HG03097 (cell line): ENCODE measurements around the gene MEIOC.
"Not testable (repeated sequence)": the region's sequence is repeated elsewhere in the genome, so short reads cannot be mapped to it uniquely, and the experiment has no call there.

Source experiments
- ATAC-seq: cut with Tn5 transposase; IDR thresholded peaks from one replicate; pipeline ENCODE4 v1.9.1; 2021; ENCODE audit not compliant: unreplicated experiment, low FRiP score

The MEIOC gene

DNA sequence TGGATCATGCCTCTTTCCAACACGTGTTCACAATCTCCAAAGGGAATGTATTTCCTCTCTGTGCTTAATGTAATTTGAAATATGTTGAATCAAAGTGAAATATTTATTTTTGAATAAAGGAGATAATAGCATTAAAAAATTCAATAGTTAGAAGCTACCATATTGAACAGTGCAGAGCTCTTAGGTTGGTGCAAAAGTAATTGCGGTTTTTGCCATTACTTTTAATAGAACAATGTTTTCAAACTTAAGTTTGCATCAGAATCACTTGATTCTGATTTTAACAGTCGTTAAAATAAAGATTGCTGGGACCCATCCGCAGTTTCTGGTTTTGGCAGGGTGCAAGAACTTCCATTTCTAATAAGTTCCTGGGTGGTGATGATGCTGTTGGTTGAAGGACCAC lies 10.0 kb upstream of the MEIOC start:
- no peak for ATAC-seq

DNA sequence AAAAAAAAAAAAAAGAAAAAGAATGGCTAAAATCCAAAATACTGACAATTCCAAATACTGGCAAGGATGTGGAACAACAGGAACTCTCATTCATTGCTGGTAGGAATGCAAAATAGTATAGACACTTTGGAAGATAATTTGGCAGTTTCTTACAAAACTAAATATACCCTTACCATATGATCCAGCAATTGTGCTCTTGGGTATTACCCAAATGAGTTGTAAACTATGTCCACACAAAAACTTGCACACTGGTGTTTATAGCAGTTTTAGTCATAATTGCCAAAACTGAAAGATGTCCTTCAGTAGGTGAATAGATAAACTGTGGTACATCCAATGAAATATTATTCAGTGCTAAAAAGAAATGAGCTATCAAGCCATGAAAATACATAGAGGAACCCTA lies 8.5 kb upstream of the MEIOC start:
- ATAC-seq = no peak

DNA sequence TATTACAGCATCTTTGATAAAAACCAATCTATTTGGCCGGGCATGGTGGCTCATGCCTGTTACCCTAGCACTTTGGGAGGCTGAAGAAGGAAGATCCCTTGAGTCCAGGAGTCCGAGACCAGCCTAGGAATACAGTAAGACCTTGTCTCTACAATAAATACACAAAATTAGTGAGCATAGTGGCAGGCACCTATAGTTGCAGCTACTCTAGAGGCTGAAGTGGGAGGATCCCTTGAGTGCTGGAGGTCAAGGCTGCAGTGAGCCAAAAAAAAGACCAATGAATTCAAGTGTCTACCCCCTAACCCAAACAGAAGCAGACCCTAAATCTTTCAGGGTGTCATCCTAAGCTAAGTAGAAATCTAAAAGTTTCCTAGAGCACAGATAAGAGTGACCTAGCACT lies 7.3 kb upstream of the MEIOC start:
- no peak for ATAC-seq

DNA sequence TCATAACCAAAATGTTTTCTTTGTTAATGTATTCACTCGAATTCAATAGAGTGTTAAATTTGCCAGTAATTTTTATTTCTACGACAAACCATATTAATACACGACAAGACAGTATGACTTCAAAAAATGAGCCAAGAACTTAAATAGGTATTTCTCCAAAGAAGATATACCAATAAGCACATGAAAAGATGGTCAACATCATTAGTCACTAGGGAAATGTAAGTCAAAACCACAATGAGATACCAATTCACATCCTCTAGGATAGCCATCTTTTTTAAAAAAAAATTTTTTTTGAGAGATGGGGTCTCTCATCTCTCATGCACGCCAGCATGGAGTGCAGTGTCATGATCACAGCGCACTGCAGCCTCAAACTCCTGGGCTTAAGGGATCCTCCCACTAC lies 5.0 kb upstream of the MEIOC start:
- ATAC-seq = no peak

DNA sequence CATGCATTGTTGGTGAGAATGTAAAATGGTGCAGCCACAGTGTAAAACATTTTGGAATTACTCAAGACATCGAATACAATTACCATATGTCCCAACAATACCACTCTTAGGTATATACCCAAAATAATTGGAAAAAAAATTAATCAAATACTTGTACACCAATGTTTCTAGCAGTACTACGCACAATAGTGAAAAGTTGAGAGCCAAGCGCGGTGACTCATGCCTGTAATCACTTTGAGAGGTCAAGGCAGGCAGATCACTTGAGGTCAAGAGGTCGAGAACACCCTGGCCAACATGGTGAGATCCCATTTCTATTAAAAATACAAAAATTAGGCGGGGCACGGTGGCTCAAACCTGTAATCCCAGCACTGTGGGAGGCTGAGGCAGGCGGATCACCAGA lies 3.5 kb upstream of the MEIOC start:
- ATAC-seq = no peak

DNA sequence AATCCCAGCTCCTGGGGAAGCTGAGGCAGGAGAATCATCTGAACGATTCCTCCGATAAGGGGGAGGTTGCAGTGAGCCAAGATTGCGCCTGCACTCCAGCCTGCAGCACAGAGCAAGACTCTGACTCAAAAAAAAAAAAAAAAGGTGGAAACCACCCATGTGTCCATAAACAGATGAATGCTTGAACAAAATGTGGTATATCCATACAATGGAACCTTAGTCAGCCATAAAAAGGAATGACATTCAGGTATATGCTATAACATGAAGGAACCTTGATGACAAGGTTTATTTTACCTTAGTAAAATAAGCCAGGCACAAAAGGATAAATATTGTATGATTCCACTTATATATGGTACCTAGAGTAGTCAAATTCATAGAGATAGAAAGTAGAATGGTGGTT lies 2.9 kb upstream of the MEIOC start:
- no peak for ATAC-seq

DNA sequence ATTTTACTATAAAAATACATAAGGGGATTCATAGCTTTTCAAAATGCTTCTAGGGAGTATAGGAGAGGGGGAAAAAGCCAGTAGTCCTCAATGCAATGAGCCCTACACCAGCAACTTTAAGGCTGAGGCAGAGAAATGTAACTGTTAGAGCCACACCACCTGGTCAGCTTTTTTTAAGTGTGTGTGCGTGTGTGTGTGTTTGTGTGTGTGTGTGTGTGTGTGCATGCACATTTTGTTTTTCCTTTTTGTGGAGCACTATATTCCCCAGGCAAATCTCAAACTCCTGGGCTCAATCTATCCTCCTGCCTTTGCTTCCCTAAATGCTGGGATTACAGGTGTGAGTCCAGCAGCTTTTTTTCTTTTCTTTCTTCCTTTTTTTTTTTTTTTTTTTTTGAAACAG lies 2.3 kb upstream of the MEIOC start:
- no peak for ATAC-seq

DNA sequence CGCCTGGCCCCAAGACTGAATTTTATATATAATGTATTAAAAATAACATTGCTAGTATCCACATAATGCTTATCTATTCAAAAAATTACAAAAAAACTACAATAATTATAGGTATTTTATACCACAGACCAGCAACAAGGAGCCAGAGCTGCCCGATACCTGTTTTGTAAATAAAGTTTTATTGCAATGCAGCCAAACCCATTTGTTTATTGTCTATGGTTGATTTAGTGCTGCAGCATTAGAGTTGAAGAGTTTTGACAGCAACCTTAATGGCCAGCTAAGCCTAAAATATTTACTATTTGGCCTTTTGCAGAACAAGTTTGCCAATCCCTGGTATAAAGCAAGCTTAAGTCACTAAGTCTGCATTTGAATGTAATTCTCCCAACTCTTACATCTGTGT lies 5.6 kb downstream of the MEIOC start:
- ATAC-seq = no peak

DNA sequence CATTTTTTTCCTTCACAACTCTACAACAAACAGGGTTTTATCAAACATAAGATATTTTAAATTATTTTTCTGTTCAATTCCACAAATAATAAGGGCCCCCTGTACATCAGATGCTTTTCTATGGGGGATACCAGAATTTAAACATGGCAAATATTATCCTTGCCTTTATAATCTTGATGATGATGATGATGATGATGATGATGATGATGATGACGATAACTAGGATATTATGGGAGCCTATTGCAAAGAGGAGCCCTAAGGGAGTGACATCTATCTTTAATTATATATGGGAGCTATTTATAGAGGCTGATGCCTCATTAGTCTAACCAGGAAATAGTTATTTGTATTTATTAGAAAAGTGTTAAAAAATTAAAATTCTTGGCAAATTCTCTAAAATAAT lies 6.8 kb downstream of the MEIOC start:
- no peak for ATAC-seq

DNA sequence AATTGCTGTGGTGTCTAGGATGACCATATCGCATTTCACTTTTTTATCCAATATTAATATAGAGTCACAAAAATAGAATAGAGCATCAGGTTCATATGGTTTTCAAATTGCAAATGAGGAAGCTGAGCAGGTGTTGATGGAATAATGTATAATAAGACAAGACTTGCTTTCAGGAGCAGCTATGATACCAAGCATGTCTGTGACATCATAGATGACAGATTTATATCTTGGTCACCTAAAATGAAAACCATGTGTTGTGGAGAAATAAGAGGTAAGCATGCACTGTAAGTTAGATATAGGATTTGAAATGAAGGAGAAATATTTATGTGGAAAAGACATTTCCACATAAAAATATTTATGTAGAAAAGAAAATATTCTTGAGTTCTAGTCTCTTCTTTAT lies 8.6 kb downstream of the MEIOC start:
- ATAC-seq = no peak

DNA sequence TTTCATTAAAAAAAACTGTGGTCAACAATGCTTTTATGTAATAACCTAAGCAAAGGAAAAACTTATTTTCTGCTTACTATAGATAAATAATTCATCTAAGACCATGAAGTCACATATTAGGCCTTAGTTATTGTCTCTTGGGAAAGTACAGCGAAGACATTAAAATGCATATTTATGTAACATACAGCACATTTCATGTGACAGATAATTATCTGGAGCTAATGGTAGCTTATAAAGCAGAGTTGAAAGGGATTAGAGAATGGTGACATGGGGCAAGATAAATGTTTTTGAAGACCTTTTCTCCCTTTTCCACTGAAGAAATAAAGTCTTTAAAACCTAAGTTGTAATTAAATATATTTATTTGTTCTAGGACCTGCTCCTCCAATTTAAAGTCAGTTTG lies 9.7 kb downstream of the MEIOC start:
- no peak for ATAC-seq

DNA sequence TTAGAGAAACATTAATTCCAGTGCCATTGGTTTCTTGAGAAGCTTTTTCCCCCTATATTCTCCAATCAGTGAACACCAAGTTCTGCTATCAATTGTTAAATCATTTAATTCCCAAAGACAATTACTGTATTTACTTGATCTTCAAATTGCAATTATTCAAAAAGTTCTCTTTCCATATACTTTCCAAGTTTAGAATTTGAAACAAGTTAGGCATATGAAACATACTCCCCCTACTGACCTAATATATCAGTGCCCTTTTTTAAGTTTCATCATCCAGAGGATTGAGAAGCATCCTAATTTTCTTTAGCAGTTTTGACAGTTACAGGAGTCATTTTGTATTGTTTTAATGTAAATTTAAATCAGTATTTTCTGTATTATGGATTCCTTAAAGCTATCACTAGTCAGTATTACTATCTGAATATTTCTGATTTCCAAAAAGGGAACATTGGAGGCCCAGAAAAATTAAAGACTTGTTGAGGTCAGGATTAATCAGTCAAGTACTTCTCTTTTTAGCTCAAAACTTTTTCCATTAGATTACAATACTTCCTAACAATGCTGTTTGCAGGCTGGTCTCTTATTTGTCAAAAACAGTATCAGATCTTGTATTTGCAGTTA lies 16.3 kb downstream of the MEIOC start:
- no peak for ATAC-seq

DNA sequence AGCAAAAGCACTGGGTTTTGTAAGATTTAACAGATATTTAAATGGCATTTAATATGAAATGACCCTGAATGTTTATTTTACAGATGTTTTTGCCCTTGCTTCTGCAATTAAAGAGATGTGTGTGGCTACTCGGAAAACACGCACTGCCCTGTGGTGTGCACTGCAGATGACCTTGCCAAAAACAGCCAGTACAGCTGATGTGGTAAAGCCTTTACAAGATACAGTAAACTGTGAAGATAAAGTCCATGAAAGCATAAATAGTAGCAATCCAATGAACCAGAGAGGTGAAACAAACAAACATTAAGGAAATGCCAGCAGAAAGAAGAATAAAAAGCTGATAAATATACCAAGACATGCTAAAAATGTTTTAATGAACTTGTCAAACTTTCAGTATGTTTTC lies 17.6 kb downstream of the MEIOC start:
- no peak for ATAC-seq

DNA sequence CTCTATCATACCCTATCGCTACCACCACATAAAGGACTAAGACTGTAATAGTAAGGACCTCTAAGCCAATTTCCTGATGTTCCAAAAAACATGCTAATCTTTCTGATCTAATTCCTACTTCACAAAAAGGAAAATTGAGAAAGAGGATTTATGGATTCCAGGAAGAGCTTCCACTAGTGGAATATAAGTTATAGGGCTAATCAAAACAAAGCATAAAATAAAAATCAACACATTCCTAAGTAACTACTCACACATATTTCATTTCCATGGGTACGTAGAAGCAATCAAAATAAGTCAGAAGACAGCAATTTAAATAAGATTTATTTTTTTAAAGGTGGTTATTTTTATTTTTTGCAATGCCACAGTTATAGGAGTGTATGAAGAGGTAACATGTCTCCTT lies 20.9 kb downstream of the MEIOC start:
- no peak for ATAC-seq

DNA sequence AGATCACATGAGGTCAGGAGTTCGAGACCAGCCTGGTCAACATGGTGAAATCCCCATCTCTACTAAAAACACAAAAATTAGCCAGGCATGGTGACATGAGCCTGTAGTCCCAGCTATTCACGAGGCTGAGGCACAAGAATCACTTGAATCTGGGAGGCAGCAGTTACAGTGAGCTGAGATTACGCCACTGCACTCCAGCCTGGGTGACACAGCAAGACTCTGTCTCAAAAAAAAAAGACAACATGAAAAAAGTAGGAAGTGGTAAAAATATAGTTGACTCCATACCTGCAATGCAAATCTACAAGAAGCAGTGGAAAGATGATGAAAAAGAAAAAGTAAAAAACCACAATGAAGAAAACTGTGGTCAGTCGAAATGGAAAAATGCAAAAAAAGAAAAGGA lies 27.0 kb downstream of the MEIOC start:
- not testable (repeated sequence) for ATAC-seq

DNA sequence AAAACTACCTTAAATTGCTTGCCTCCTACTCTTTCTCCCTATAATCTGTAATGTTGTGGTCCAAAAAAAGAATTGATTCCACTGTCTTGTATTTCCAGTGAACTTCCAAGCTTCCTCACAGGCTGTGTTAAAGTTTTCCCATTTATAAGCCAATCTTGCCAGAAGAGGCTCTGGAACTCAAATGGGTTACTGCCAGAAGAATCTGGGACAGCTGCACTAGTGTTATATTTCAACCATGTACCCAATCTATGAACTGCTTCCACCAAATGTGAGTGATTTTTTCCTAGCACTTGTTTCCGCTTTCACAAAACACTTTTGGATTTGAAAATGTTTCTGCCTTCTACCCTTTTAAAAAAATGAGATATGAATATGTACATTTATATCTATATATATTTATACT lies 31.5 kb downstream of the MEIOC start:
- no peak for ATAC-seq

DNA sequence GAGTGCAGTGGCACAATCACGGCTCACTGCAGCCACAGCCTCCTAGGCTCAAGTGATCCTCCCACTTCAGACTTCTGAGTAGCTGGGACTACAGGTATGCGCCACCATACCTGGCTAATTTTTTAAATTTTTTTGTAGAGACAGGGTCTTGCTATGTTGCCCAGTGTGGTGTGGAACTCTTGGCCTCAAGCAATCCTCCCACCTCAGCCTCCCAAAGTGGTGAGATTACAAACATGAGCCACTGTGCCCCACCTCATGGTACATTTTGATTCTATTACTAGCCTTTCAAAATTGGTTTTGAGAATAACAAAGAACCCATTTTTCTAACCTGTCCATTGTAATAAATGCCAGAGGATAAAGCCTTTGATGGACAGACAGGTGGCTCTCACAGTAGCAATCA lies 31.9 kb downstream of the MEIOC start:
- no peak for ATAC-seq

DNA sequence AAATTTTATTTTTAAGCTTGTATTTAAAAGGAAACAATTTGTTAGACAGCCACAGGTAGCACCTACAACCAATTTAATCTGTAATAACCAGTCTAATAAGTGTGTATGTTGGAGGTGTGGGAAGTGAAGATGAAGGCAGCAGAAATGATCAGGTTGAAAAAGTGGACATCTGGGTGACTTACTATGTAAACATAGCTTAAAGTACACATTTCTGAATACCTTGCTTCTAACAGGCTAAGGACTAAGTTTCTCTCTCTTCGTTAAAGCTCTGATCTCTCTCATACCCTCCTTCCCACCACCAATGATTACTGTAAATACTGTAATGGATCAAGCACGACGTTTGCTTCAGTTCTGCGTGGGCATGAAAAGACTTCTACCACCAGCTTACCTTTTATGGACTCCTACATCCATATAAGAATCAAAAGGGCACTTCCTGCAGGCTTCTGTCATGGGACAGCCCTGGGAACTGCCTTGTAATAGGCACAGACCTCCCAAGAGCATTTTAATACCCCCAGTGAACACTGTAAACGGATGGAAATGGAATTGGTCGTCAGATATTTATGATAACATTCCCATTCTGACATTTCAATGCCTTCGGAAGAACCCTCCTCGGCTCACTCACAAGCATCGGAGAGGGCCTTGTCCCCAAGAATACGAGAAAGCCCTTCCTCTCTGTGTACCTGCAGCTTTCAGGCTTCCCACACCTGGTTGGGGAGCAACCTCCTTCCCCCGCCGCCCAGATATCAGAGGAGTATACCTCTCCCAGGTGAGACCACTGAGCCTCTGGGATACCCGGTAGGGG lies 32.6 kb downstream of the MEIOC start:
- peak; percentile 24 for ATAC-seq

DNA sequence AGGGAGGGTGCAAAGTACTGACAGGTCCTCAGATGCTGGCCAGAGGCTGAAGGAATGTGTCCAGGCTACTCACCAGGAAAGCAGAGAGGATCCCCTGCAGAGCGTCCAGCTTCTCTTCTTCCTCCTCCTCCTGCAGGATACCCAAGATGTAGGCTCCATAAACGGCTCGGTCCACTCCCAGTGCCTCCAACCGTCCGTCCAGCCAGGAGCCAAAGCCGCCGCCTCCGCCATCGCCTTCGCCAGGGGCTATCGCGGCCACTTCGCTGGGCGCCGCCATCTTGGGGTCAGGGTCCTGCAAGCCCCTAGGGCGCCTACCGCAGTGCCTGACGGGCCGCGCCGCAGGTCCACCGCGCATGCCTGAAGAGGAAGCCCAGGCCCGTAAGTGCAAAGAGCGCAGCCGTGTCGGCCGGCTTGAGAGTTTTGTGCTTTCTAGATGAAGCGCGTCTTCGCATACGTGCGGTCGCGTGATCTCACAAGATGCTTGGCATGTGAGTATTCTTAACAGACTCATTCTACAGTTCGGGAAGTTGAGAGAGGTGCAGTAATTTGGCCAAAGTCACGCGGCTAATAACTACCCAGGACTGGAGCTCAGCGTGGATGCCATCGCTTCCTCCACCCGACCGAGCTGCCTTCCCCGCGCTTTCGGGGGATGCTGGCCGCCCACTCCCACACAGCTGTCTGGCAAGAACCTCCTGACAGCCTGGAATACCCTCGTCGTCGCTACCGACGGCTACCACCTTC lies 33.4 kb downstream of the MEIOC start, which contains the start of gene CCDC43:
Gene CCDC43 (minus strand): TSS at position 300 of the 741 bp plus-strand sequence. CDS start 23 bp downstream, at position 277.
- peak; percentile 86 for ATAC-seq

DNA sequence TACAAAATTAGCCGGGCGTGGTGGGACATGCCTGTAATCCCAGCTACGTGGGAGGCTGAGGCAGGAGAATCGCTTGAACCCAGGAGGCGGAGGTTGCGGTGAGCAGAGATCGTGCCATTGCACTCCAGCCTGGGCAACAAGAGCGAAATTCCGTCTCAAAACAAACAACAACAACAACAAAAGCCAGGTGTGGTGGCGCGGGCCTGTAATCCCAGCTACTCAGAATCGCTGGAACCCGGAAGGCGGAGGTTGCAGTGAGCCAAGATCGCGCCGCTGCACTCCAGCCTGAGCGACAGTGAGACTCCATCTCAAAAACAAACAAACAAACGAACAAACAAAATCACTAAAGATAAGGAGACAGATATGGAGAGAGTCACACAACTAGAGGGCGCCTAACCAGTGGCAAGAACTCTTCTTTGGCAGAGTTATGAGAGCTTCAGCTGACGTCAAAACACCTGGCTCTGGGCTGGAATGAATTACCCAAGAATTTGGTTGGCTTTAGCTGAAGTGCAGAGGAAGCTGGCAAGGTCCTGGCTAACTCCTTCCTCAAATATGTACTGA lies 34.6 kb downstream of the MEIOC start:
- not testable (repeated sequence) for ATAC-seq

DNA sequence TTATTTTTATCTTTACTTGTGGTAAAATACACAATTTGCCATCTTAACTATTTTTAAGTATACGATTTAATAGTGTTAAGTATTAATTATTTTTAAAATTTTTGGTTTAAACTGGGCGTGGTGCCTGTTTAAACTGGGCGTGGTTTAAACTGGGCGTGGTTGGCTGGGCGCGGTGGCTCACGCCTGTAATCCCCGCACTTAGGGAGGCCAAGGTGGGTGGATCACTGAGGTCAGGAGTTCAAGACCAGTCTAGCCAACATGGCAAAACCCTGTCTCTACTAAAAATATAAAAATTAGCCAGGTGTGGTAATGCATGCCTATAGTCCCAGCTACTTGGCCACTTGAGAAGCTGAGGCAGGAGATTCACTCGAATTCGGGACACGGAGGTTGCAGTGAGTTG lies 37.3 kb downstream of the MEIOC start:
- no peak for ATAC-seq
